ENCODE measurements around the gene SEC31A. TPM values are rescaled to one million over a fixed set of nuclear protein-coding genes. Genes with fewer than 3 reads are reported as not detected.

SEC31A gene
- total RNA-seq, 1 experiment from 2014 or later = 137 TPM

- TF ChIP-seq, protein P1, sequence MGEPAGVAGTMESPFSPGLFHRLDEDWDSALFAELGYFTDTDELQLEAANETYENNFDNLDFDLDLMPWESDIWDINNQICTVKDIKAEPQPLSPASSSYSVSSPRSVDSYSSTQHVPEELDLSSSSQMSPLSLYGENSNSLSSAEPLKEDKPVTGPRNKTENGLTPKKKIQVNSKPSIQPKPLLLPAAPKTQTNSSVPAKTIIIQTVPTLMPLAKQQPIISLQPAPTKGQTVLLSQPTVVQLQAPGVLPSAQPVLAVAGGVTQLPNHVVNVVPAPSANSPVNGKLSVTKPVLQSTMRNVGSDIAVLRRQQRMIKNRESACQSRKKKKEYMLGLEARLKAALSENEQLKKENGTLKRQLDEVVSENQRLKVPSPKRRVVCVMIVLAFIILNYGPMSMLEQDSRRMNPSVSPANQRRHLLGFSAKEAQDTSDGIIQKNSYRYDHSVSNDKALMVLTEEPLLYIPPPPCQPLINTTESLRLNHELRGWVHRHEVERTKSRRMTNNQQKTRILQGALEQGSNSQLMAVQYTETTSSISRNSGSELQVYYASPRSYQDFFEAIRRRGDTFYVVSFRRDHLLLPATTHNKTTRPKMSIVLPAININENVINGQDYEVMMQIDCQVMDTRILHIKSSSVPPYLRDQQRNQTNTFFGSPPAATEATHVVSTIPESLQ (CRISPR knock-in tag; IDR thresholded peaks at IDR 0.05) = no peak
- no peak for TF ChIP-seq EMX1 (CRISPR knock-in tag; IDR thresholded peaks at IDR 0.05)
- TF ChIP-seq CREM (CRISPR knock-in tag; IDR thresholded peaks at IDR 0.05) = no peak
- TF ChIP-seq ZNF416 (CRISPR knock-in tag; IDR thresholded peaks at IDR 0.05) = no peak
- no peak for TF ChIP-seq FOXP4 (CRISPR knock-in tag; IDR thresholded peaks at IDR 0.05)
- TF ChIP-seq, protein P2, sequence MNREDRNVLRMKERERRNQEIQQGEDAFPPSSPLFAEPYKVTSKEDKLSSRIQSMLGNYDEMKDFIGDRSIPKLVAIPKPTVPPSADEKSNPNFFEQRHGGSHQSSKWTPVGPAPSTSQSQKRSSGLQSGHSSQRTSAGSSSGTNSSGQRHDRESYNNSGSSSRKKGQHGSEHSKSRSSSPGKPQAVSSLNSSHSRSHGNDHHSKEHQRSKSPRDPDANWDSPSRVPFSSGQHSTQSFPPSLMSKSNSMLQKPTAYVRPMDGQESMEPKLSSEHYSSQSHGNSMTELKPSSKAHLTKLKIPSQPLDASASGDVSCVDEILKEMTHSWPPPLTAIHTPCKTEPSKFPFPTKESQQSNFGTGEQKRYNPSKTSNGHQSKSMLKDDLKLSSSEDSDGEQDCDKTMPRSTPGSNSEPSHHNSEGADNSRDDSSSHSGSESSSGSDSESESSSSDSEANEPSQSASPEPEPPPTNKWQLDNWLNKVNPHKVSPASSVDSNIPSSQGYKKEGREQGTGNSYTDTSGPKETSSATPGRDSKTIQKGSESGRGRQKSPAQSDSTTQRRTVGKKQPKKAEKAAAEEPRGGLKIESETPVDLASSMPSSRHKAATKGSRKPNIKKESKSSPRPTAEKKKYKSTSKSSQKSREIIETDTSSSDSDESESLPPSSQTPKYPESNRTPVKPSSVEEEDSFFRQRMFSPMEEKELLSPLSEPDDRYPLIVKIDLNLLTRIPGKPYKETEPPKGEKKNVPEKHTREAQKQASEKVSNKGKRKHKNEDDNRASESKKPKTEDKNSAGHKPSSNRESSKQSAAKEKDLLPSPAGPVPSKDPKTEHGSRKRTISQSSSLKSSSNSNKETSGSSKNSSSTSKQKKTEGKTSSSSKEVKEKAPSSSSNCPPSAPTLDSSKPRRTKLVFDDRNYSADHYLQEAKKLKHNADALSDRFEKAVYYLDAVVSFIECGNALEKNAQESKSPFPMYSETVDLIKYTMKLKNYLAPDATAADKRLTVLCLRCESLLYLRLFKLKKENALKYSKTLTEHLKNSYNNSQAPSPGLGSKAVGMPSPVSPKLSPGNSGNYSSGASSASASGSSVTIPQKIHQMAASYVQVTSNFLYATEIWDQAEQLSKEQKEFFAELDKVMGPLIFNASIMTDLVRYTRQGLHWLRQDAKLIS (CRISPR knock-in tag; IDR thresholded peaks at IDR 0.05; ENCODE audit: borderline replicate concordance) = no peak
Observed at GRCh38 chr4:82913305-82913704, 22.4 kb upstream of the SEC31A start (continued).

DNA sequence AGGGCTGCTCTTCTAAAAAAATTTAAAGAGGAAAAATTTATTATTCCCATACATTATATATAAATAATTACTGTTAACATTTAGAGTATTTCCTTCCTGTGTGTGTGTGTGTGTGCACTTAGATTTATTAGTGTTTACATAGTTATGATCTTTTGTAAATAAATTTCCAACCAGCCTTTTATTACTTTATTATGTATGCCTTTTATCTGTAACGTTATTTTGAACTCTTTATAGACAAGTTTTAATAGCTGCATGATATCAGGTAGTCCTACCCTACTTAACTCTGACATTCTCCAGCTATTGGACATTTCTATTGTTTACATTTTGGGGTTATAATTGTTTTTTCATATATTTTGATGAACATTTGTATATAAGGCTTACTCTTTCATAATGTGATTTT is 18.4 kb upstream of the SEC31A start:
- ATAC-seq = no peak
- H3K36me3 Mint-ChIP-seq = peaks cover 57% of the 10 kb centered on the region
- no peak for DNase-seq (ENCODE audit: low spot score)
- CTCF ChIA-PET = no interaction called here
- H3K4me1 Mint-ChIP-seq = no peaks in the 10 kb centered on the region
- TF ChIP-seq ZNF396 (CRISPR knock-in tag; IDR thresholded peaks at IDR 0.05; ENCODE audit: borderline replicate concordance) = no peak
- no peak for TF ChIP-seq E2F5 (CRISPR knock-in tag; IDR thresholded peaks at IDR 0.05)
- TF ChIP-seq, protein P3, sequence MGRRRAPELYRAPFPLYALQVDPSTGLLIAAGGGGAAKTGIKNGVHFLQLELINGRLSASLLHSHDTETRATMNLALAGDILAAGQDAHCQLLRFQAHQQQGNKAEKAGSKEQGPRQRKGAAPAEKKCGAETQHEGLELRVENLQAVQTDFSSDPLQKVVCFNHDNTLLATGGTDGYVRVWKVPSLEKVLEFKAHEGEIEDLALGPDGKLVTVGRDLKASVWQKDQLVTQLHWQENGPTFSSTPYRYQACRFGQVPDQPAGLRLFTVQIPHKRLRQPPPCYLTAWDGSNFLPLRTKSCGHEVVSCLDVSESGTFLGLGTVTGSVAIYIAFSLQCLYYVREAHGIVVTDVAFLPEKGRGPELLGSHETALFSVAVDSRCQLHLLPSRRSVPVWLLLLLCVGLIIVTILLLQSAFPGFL (CRISPR knock-in tag; IDR thresholded peaks at IDR 0.05; ENCODE audit: borderline replicate concordance) = no peak
- TF ChIP-seq, protein P4, sequence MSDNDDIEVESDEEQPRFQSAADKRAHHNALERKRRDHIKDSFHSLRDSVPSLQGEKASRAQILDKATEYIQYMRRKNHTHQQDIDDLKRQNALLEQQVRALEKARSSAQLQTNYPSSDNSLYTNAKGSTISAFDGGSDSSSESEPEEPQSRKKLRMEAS (CRISPR knock-in tag; IDR thresholded peaks at IDR 0.05) = no peak
- TF ChIP-seq NFE2L1 (CRISPR knock-in tag; IDR thresholded peaks at IDR 0.05) = no peak
- TF ChIP-seq ZNF281 (CRISPR knock-in tag; IDR thresholded peaks at IDR 0.05) = no peak
- TF ChIP-seq RORB (CRISPR knock-in tag; IDR thresholded peaks at IDR 0.05) = no peak
- no peak for TF ChIP-seq ZNF317 (CRISPR knock-in tag; IDR thresholded peaks at IDR 0.05; ENCODE audit: borderline replicate concordance, low read depth)
- no peak for TF ChIP-seq FOXJ3 (CRISPR knock-in tag; IDR thresholded peaks at IDR 0.05; ENCODE audit: borderline replicate concordance)
- no peak for TF ChIP-seq STAT6 (CRISPR knock-in tag; conservative IDR thresholded peaks at IDR 0.05; ENCODE audit: low read depth)
- no peak for TF ChIP-seq ESRRA (CRISPR knock-in tag; IDR thresholded peaks at IDR 0.05; ENCODE audit: borderline replicate concordance)
- TF ChIP-seq EMX1 (CRISPR knock-in tag; IDR thresholded peaks at IDR 0.05) = no peak
- H3K9me3 Mint-ChIP-seq = no peaks in the 10 kb centered on the region
- no peak overlapping the region for H3K27ac Mint-ChIP-seq
- H3K4me3 Mint-ChIP-seq = no peak overlapping the region
- POLR2A ChIA-PET = no interaction called here
- H3K27me3 Mint-ChIP-seq (ENCODE audit: low read depth) = no peaks in the 10 kb centered on the region
